Mesenchymal stem cell (in vitro differentiated cells and primary cell): Measurements from ENCODE around the gene KCNMB4.

Source experiments
- DNase-seq: peaks from one replicate; pipeline ENCODE4 v3.0.0-alpha.2; 2013
- H2AFZ ChIP-seq: one replicate; pipeline ENCODE4 v1.6.1; 2013; ENCODE audit warnings: low read depth, mild to moderate bottlenecking, control low read depth, inconsistent platforms, low read length, moderate library complexity
- H2AK5ac ChIP-seq: 2 replicates; pipeline ENCODE4 v1.6.1; 2013; ENCODE audit warnings: low read length, moderate library complexity, mild to moderate bottlenecking, inconsistent platforms; ENCODE audit not compliant: severe bottlenecking
- H2BK120ac ChIP-seq: one replicate; pipeline ENCODE4 v1.6.1; 2013; ENCODE audit warnings: low read depth, mild to moderate bottlenecking, inconsistent platforms, low read length, moderate library complexity
- H2BK12ac ChIP-seq, 2 experiments: one replicate each; pipeline ENCODE4 v1.6.1; 2013; ENCODE audit warnings: inconsistent platforms in 2 of 2, low read length in 2 of 2, mild to moderate bottlenecking in 2 of 2, moderate library complexity in 2 of 2, control low read depth in 1 of 2
- H2BK15ac ChIP-seq: one replicate; pipeline ENCODE4 v1.6.1; 2013; ENCODE audit warnings: mild to moderate bottlenecking, low read depth, inconsistent platforms; ENCODE audit not compliant: poor library complexity, severe bottlenecking
- H2BK5ac ChIP-seq: 2 replicates; pipeline ENCODE4 v1.6.1; 2013; ENCODE audit warnings: low read depth, mild to moderate bottlenecking, low read length, control low read depth, inconsistent platforms; ENCODE audit not compliant: poor library complexity, severe bottlenecking
- H3K14ac ChIP-seq, 2 experiments: one replicate each; pipeline ENCODE4 v1.6.1; 2013; ENCODE audit warnings: inconsistent platforms in 2 of 2, low read length in 2 of 2, control low read depth in 1 of 2, mild to moderate bottlenecking in 1 of 2, moderate library complexity in 1 of 2
- H3K18ac ChIP-seq, 2 experiments: one replicate each; pipeline ENCODE4 v1.6.1; 2013; ENCODE audit warnings: inconsistent platforms in 2 of 2, low read length in 2 of 2, control low read depth in 1 of 2, low read depth in 1 of 2, mild to moderate bottlenecking in 1 of 2
- H3K23ac ChIP-seq, 2 experiments: one replicate each; pipeline ENCODE4 v1.6.1; 2013; ENCODE audit warnings: inconsistent platforms in 2 of 2, low read length in 2 of 2, mild to moderate bottlenecking in 2 of 2, moderate library complexity in 2 of 2, control low read depth in 1 of 2
- H3K27ac ChIP-seq: 2 replicates; pipeline ENCODE4 v1.5.1; 2013; ENCODE audit warnings: mild to moderate bottlenecking, moderate library complexity, low read length, control low read depth, inconsistent platforms; ENCODE audit not compliant: poor library complexity, severe bottlenecking
- H3K27me3 ChIP-seq, 2 experiments: 2 replicates each; pipeline versions ENCODE4 v1.6.1 to v1.7.0; 2013; ENCODE audit warnings: low read length in 2 of 2, mild to moderate bottlenecking in 2 of 2, moderate library complexity in 2 of 2, control low read depth in 1 of 2, inconsistent platforms in 1 of 2; ENCODE audit not compliant: control insufficient read depth in 1 of 2, insufficient read depth in 1 of 2
- H3K36me3 ChIP-seq, 2 experiments: 2 replicates each; pipeline versions ENCODE4 v1.6.1 to v1.7.0; 2013; ENCODE audit warnings: low read length in 2 of 2, control low read depth in 1 of 2, inconsistent platforms in 1 of 2, low read depth in 1 of 2, mild to moderate bottlenecking in 1 of 2; ENCODE audit not compliant: insufficient read depth in 2 of 2, control insufficient read depth in 1 of 2
- H3K4ac ChIP-seq, 2 experiments: one replicate each; pipeline ENCODE4 v1.6.1; 2013; ENCODE audit warnings: inconsistent platforms in 2 of 2, low read length in 2 of 2, mild to moderate bottlenecking in 2 of 2, moderate library complexity in 2 of 2, control low read depth in 1 of 2, low read depth in 1 of 2
- H3K4me1 ChIP-seq: 2 replicates; pipeline ENCODE4 v1.6.1; 2013; ENCODE audit warnings: low read depth, low read length, control low read depth; ENCODE audit not compliant: control insufficient read depth, insufficient read depth
- H3K4me2 ChIP-seq: 2 replicates; pipeline ENCODE4 v1.6.1; 2013; ENCODE audit warnings: low read length, mild to moderate bottlenecking, inconsistent platforms; ENCODE audit not compliant: poor library complexity, severe bottlenecking
- H3K4me3 ChIP-seq, 2 experiments: 2 replicates each; pipeline versions ENCODE4 v1.5.1 to v1.7.0; 2013; ENCODE audit warnings: low read length in 2 of 2, mild to moderate bottlenecking in 2 of 2, control low read depth in 1 of 2, low read depth in 1 of 2; ENCODE audit not compliant: insufficient read depth in 1 of 2
- H3K79me1 ChIP-seq: replicated peaks from 2 replicates; pipeline ENCODE4 v1.6.1; 2013; ENCODE audit warnings: mild to moderate bottlenecking, control low read depth, low read length, inconsistent platforms; ENCODE audit not compliant: poor library complexity, severe bottlenecking
- H3K9ac ChIP-seq: 2 replicates; pipeline ENCODE4 v1.7.0; 2013; ENCODE audit warnings: mild to moderate bottlenecking, low read length, moderate library complexity
- H3K9me3 ChIP-seq: 2 replicates; pipeline ENCODE4 v1.7.0; 2013; ENCODE audit warnings: mild to moderate bottlenecking, low read length; ENCODE audit not compliant: control insufficient read depth
- H4K8ac ChIP-seq: one replicate; pipeline ENCODE4 v1.6.1; 2013; ENCODE audit warnings: inconsistent platforms, mild to moderate bottlenecking, low read length, moderate library complexity
- H4K91ac ChIP-seq: one replicate; pipeline ENCODE4 v1.6.1; 2013; ENCODE audit warnings: mild to moderate bottlenecking, low read length, inconsistent platforms
- WGBS: methylation state at CpG from one replicate; pipeline ENCODE4 v1.1.7; 2013; ENCODE audit warnings: mixed read lengths; 5-methylcytosine and 5-hydroxymethylcytosine counted together

Gene KCNMB4

GRCh38 chr12:70354787-70355186 is 11.3 kb upstream of the KCNMB4 start:
- no peaks in the 10 kb centered on the region for H3K79me1 ChIP-seq
- H3K9ac ChIP-seq = no peak overlapping the region
- H2BK12ac ChIP-seq = no peak overlapping the region
- H2AFZ ChIP-seq = no peak overlapping the region
- no peak for DNase-seq
- no peak overlapping the region for H2BK120ac ChIP-seq
- H3K4me3 ChIP-seq = no peak overlapping the region
- no peak overlapping the region for H3K23ac ChIP-seq
- no peak overlapping the region for H3K27ac ChIP-seq
- no peak overlapping the region for H3K4me2 ChIP-seq
- H4K91ac ChIP-seq = no peak overlapping the region
- H4K8ac ChIP-seq = no peak overlapping the region
- H3K18ac ChIP-seq = no peak overlapping the region
- no peak overlapping the region for H3K14ac ChIP-seq
- no peaks in the 10 kb centered on the region for H3K4me1 ChIP-seq
- H3K9me3 ChIP-seq = no peaks in the 10 kb centered on the region
- H3K4ac ChIP-seq = no peak overlapping the region
- peaks cover 4 to 47% of the 10 kb centered on the region in 2 experiments for H3K36me3 ChIP-seq
- no peak overlapping the region for H2AK5ac ChIP-seq
- no peak overlapping the region for H2BK5ac ChIP-seq
- no peaks in the 10 kb centered on the region for H3K27me3 ChIP-seq
- no peak overlapping the region for H2BK15ac ChIP-seq
- WGBS = no CpG with 5 or more reads among the region's 3 CpGs

DNA sequence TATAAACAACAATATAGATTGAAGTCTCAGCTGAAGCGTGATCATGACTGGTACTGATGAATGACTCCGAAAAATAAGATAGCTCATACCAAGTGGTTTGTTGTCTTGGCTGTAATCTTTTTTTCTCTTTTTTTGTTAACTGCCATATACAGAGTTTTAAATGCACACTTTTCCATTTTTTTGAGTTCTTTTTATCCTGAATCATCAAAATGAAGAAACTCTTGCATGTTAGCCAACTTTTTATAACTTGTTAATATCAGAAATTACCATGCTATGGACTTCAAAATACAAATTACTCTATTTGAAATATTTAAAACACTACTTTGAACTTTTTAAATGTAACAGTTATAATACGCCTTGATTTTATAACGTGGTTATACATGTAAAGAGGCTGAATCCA is 10.1 kb upstream of the KCNMB4 start:
- Histone ChIP-seq H2AK5ac (no peak overlapping the region), H2BK15ac (no peak overlapping the region), H2BK12ac (no peak overlapping the region), H3K4me1 (no peaks in the 10 kb centered on the region), H2BK120ac (no peak overlapping the region), H3K4ac (no peak overlapping the region), H3K9me3 (no peaks in the 10 kb centered on the region), H4K91ac (no peak overlapping the region), H3K27me3 (no peaks in the 10 kb centered on the region), H3K79me1 (no peaks in the 10 kb centered on the region), H2AFZ (no peak overlapping the region), H3K27ac (no peak overlapping the region), H3K4me2 (no peak overlapping the region), H3K4me3 (no peak overlapping the region), H2BK5ac (no peak overlapping the region), H3K18ac (no peak overlapping the region), H3K36me3 (peaks cover 4 to 44% of the 10 kb centered on the region in 2 experiments), H4K8ac (no peak overlapping the region), H3K9ac (no peak overlapping the region), H3K14ac (no peak overlapping the region), H3K23ac (no peak overlapping the region)
- WGBS = 100% methylated on average over 1 of the region's 4 CpGs
- DNase-seq = no peak

GRCh38 chr12:70359458-70360197 is 6.5 kb upstream of the KCNMB4 start:
- no peak for DNase-seq
- Histone ChIP-seq H2BK120ac (no peak overlapping the region), H3K18ac (no peak overlapping the region), H2BK12ac (no peak overlapping the region), H3K27me3 (peaks cover 0 to 10% of the 10 kb centered on the region in 2 experiments), H2AFZ (no peak overlapping the region), H4K8ac (no peak overlapping the region), H2BK15ac (no peak overlapping the region), H3K14ac (no peak overlapping the region), H3K9ac (no peak overlapping the region), H3K4me3 (no peak overlapping the region), H3K23ac (no peak overlapping the region), H3K79me1 (no peaks in the 10 kb centered on the region), H3K4me2 (no peak overlapping the region), H2AK5ac (no peak overlapping the region), H3K9me3 (no peaks in the 10 kb centered on the region), H3K4ac (no peak overlapping the region), H4K91ac (no peak overlapping the region), H3K27ac (no peak overlapping the region), H3K4me1 (no peaks in the 10 kb centered on the region), H2BK5ac (no peak overlapping the region), H3K36me3 (peaks cover under 1 to 19% of the 10 kb centered on the region in 2 experiments)
- WGBS = no CpG with 5 or more reads among the region's 1 CpG

GRCh38 chr12:70360218-70360617 is 5.9 kb upstream of the KCNMB4 start:
- H3K4me2 ChIP-seq = no peak overlapping the region
- H3K4me1 ChIP-seq = peaks cover 2% of the 10 kb centered on the region
- H3K4me3 ChIP-seq = no peak overlapping the region
- no peak overlapping the region for H2AFZ ChIP-seq
- peaks cover 0 to 14% of the 10 kb centered on the region in 2 experiments for H3K27me3 ChIP-seq
- H3K23ac ChIP-seq = no peak overlapping the region
- H3K9me3 ChIP-seq = no peaks in the 10 kb centered on the region
- no peak overlapping the region for H3K14ac ChIP-seq
- no peak overlapping the region for H3K9ac ChIP-seq
- H2BK120ac ChIP-seq = no peak overlapping the region
- no peak overlapping the region for H3K27ac ChIP-seq
- H4K8ac ChIP-seq = no peak overlapping the region
- DNase-seq = no peak
- H3K79me1 ChIP-seq = no peaks in the 10 kb centered on the region
- no peak overlapping the region for H2AK5ac ChIP-seq
- no peak overlapping the region for H4K91ac ChIP-seq
- H2BK15ac ChIP-seq = no peak overlapping the region
- no peak overlapping the region for H3K18ac ChIP-seq
- peaks cover 0 to 13% of the 10 kb centered on the region in 2 experiments for H3K36me3 ChIP-seq
- H2BK12ac ChIP-seq = no peak overlapping the region
- H2BK5ac ChIP-seq = no peak overlapping the region
- H3K4ac ChIP-seq = no peak overlapping the region
